GM12878 (cell line): ENCODE data around the gene FICD. TPM values are rescaled to one million over a fixed set of nuclear protein-coding genes. Genes with fewer than 3 reads are reported as not detected.

ENCODE experiments used
- ATAC-seq: fragments of 200-7000 bp; cut with Tn5 transposase; 3 replicates; pipeline ENCODE4 v1.9.1; 2020; ENCODE audit warnings: mild to moderate bottlenecking, moderate library complexity
- BruUV-seq: library from RNA; stranded (reverse); fragments of 400-500 nt; replicated peaks from 2 replicates; lab custom pipeline; 2021; lab: Mats Ljungman, UMichigan
- CTCF ChIA-PET: fragments of 300-600 bp; sonication (Branson Sonifier 250); formaldehyde crosslinking; extraction: SDS; loops from one replicate; lab custom pipeline; 2021; ENCODE audit warnings: inconsistent platforms; lab: Yijun Ruan, JAX
- POLR2A ChIA-PET: fragments of 350-600 bp; formaldehyde crosslinking; extraction: SDS; loops from one replicate; lab custom pipeline; 2021; ENCODE audit warnings: inconsistent platforms; lab: Charles Lee
- RAD21 ChIA-PET: fragments of 300-600 bp; sonication (Branson Sonifier 250); formaldehyde crosslinking; loops from one replicate; lab custom pipeline; 2023; ENCODE audit warnings: antibody characterized with exemption; ENCODE audit not compliant: unreplicated experiment; lab: Charles Lee
- SMC1A ChIA-PET: fragments of 300-600 bp; sonication (Branson Sonifier 250); formaldehyde crosslinking; loops from one replicate; lab custom pipeline; 2023; ENCODE audit not compliant: unreplicated experiment, uncharacterized antibody; lab: Charles Lee
- DNase-seq: peaks from one replicate; pipeline ENCODE4 v3.0.0-alpha.2; 2011; ENCODE audit warnings: low read depth, low spot score
- FAIRE-seq: peaks from 3 replicates; lab custom pipeline; 2011; peaks lifted over from hg19 to GRCh38; lab: Jason Lieb, UNC
- H2AFZ ChIP-seq: 2 replicates; pipeline ENCODE4 v1.6.0; 2011; ENCODE audit warnings: low read depth, low read length, control low read depth; ENCODE audit not compliant: control insufficient read depth
- H3K27ac ChIP-seq: 2 replicates; pipeline ENCODE4 v1.5.1; 2011; ENCODE audit warnings: control low read depth; ENCODE audit not compliant: control insufficient read depth, insufficient read depth
- H3K27me3 ChIP-seq, 2 experiments: replicated peaks in 1 of 2; 2 replicates each; pipeline versions ENCODE4 v1.6.0 to v1.6.1; 2011; ENCODE audit warnings: low read length in 1 of 2; ENCODE audit not compliant: control insufficient read depth in 2 of 2, insufficient read depth in 2 of 2
- H3K36me3 ChIP-seq, 2 experiments: 2 replicates each; pipeline ENCODE4 v1.5.1; 2011; ENCODE audit warnings: low read length in 1 of 2; ENCODE audit not compliant: control insufficient read depth in 2 of 2, insufficient read depth in 2 of 2
- H3K4me1 ChIP-seq: 2 replicates; pipeline ENCODE4 v1.6.1; 2011; ENCODE audit warnings: mild to moderate bottlenecking, low read length, moderate library complexity, mixed read lengths; ENCODE audit not compliant: control insufficient read depth, insufficient read depth
- H3K4me2 ChIP-seq: 2 replicates; pipeline ENCODE4 v1.6.0; 2011; ENCODE audit warnings: control low read depth; ENCODE audit not compliant: control insufficient read depth, insufficient read depth
- H3K4me3 ChIP-seq: fragments of 200-600 bp; sonication (generic); 2 replicates; pipeline ENCODE4 v1.5.1; 2016
- H3K79me2 ChIP-seq: 2 replicates; pipeline ENCODE4 v1.6.0; 2011; ENCODE audit warnings: low read length; ENCODE audit not compliant: control insufficient read depth, insufficient read depth
- H3K9ac ChIP-seq: 2 replicates; pipeline ENCODE4 v1.8.0; 2011; ENCODE audit warnings: low read length, control low read depth, mixed read lengths; ENCODE audit not compliant: control insufficient read depth, insufficient read depth
- H3K9me3 ChIP-seq: replicated peaks from 3 replicates; pipeline ENCODE4 v1.5.1; 2011; ENCODE audit warnings: mild to moderate bottlenecking, low read length; ENCODE audit not compliant: control insufficient read depth, insufficient read depth
- H4K20me1 ChIP-seq: 2 replicates; pipeline ENCODE4 v1.6.0; 2011; ENCODE audit not compliant: control insufficient read depth, insufficient read depth
- BCLAF1 ChIP-seq: fragments of 450-650 bp; IDR thresholded peaks from 2 replicates; pipeline ENCODE4 v1.6.1; 2017; ENCODE audit warnings: antibody characterized with exemption, mild to moderate bottlenecking, moderate library complexity
- CBX3 ChIP-seq: fragments of 200-600 bp; sonication (generic); IDR thresholded peaks from 2 replicates; pipeline ENCODE4 v1.6.1; 2016; ENCODE audit warnings: low read depth, borderline replicate concordance
- E2F8 ChIP-seq: fragments of 450-650 bp; IDR thresholded peaks from 2 replicates; pipeline ENCODE4 v1.6.1; 2018; ENCODE audit warnings: mild to moderate bottlenecking, low read depth, moderate library complexity; ENCODE audit not compliant: partially characterized antibody
- EP300 ChIP-seq, 2 experiments: fragments of 150-350 bp in 1 of 2; IDR thresholded peaks; 2 replicates each; pipeline ENCODE4 v1.6.1; 2011 to 2012; ENCODE audit warnings: low read depth in 2 of 2, low read length in 2 of 2, borderline replicate concordance in 1 of 2, improper control_type of control experiment in 1 of 2, inconsistent platforms in 1 of 2; ENCODE audit not compliant: control insufficient read depth in 1 of 2
- IKZF1 ChIP-seq: fragments of 450-650 bp; conservative IDR thresholded peaks from 2 replicates; pipeline ENCODE4 v1.6.1; 2017; ENCODE audit warnings: antibody characterized with exemption, mild to moderate bottlenecking
- KAT2A ChIP-seq: conservative IDR thresholded peaks from 2 replicates; pipeline ENCODE4 v1.6.1; 2011; ENCODE audit warnings: low read depth, low read length; ENCODE audit not compliant: control insufficient read depth
- MEF2A ChIP-seq: IDR thresholded peaks from 2 replicates; pipeline ENCODE4 v1.6.1; 2011; ENCODE audit warnings: low read depth, mild to moderate bottlenecking, low read length, moderate library complexity; ENCODE audit not compliant: insufficient read depth
- MYC ChIP-seq: IDR thresholded peaks from 2 replicates; pipeline ENCODE4 v1.6.1; 2011; ENCODE audit warnings: mild to moderate bottlenecking, low read length, moderate library complexity, inconsistent platforms; ENCODE audit not compliant: insufficient read depth, insufficient replicate concordance, insufficient read length, severe bottlenecking
- NBN ChIP-seq: fragments of 450-650 bp; IDR thresholded peaks from 2 replicates; pipeline ENCODE4 v1.6.1; 2016
- NFIC ChIP-seq: IDR thresholded peaks from 2 replicates; pipeline ENCODE4 v1.6.1; 2012; ENCODE audit warnings: low read depth, mild to moderate bottlenecking, inconsistent platforms, low read length, moderate library complexity
- SMAD1 ChIP-seq: fragments of 450-650 bp; IDR thresholded peaks from 2 replicates; pipeline ENCODE4 v1.6.1; 2018; ENCODE audit warnings: mild to moderate bottlenecking, low read depth; ENCODE audit not compliant: partially characterized antibody
- SRF ChIP-seq, 2 experiments: IDR thresholded peaks; 2 replicates each; pipeline ENCODE4 v1.6.1; 2011; ENCODE audit warnings: low read depth in 2 of 2, low read length in 2 of 2, mild to moderate bottlenecking in 1 of 2, moderate library complexity in 1 of 2
- SUPT20H ChIP-seq: IDR thresholded peaks from 2 replicates; pipeline ENCODE4 v1.6.1; 2011; ENCODE audit warnings: low read depth, mild to moderate bottlenecking, low read length, moderate library complexity, borderline replicate concordance; ENCODE audit not compliant: control insufficient read depth
- TARDBP ChIP-seq: IDR thresholded peaks from 2 replicates; pipeline ENCODE4 v1.6.1; 2016; ENCODE audit warnings: borderline replicate concordance
- TCF12 ChIP-seq: IDR thresholded peaks from 2 replicates; pipeline ENCODE4 v1.6.1; 2011; ENCODE audit warnings: low read depth, mild to moderate bottlenecking, low read length
- USF1 ChIP-seq: IDR thresholded peaks from 2 replicates; pipeline ENCODE4 v1.6.1; 2011; ENCODE audit warnings: borderline replicate concordance, low read depth, mild to moderate bottlenecking, moderate library complexity, mixed read lengths, low read length; ENCODE audit not compliant: insufficient read depth; ENCODE audit errors: extremely low read length
- ZNF207 ChIP-seq: fragments of 450-650 bp; IDR thresholded peaks from 2 replicates; pipeline ENCODE4 v1.6.1; 2014; ENCODE audit warnings: antibody characterized with exemption, mild to moderate bottlenecking, borderline replicate concordance
- WGBS: methylation state at CpG from one replicate; pipeline ENCODE4 v1.1.6; 2016; ENCODE audit warnings: low lambda C conversion rate; ENCODE audit not compliant: insufficient replicate concordance, insufficient coverage; ENCODE audit errors: missing lambda C conversion rate; 5-methylcytosine and 5-hydroxymethylcytosine counted together
- in situ Hi-C: fragments of 300-500 bp; cut with MboI; formaldehyde crosslinking; loops from 9 replicates; pipeline ENCODE4 v1.14.3; 2018; ENCODE audit warnings: mixed read lengths
- intact Hi-C: fragments of 100-400 bp; cut with micrococcal nuclease; formaldehyde crosslinking; loops from one replicate; pipeline ENCODE4 v1.14.2; 2022; ENCODE audit not compliant: unreplicated experiment
- polyA plus RNA-seq, 11 experiments: library from polyadenylated mRNA; depleted of rRNA in 4 of 11; unstranded in 6 of 11; stranded (reverse) in 5 of 11; fragments of >200 nt; fragmentation: Nextera tagmentation in 4 of 11; fragmentation: Illumina TruSeq in 1 of 11; extraction: Ambion mirVana in 4 of 11; extraction: Trizol in 1 of 11; gene quantifications; 1 replicate in 1 of 11; 2 replicates in 10 of 11; pipeline versions ENCODE4 v1.2.1 to v1.2.3, GENCODE V29; 2011 to 2016; ENCODE audit warnings: inconsistent platforms in 2 of 11, missing spikeins in 2 of 11, low read depth in 1 of 11
- total RNA-seq, 4 experiments: library from RNA; depleted of rRNA in 3 of 4; stranded (reverse); fragments of >200 nt in 3 of 4; fragmentation: Illumina TruSeq in 1 of 4; extraction: Trizol in 1 of 4; gene quantifications; 2 replicates each; pipeline versions ENCODE4 v1.2.1 to v1.2.3, GENCODE V29; 2013 to 2021

The FICD gene
- total and polyA plus RNA-seq, 10 of the 15 experiments (the other 5 are each of a cell fraction or from before 2014, with no cell fraction given), result 1.1 to 9.4 (median 4.3) TPM

GRCh38 chr12:108502922-108503321 is 12.2 kb upstream of the FICD start (continued):
- no peak for TF ChIP-seq CBX3

- 74% methylated on average over 7 of the region's 7 CpGs for WGBS
- DNase-seq, result no peak
- no peak overlapping the region for H3K4me2 ChIP-seq
- no peak overlapping the region for H3K27ac ChIP-seq
- no peaks in the 10 kb centered on the region for H3K79me2 ChIP-seq
- no peak overlapping the region for H2AFZ ChIP-seq
- no peak for ATAC-seq
- FAIRE-seq, result no peak
- H3K4me1 ChIP-seq, result 0 out of 2 replicates have a peak, but pooled peaks cover 5% of the 10 kb centered on the region
- ChIA-PET RAD21 (no interaction called here), SMC1A (no interaction called here), CTCF (no interaction called here), POLR2A (no interaction called here)
- in situ Hi-C loops, result loop anchor here (25.0 kb wide), 1 partner anchor 818 kb away; the partner anchor contains the start of gene PWP1
- BruUV-seq, result no TSS peak
- H3K36me3 ChIP-seq, result no peaks in the 10 kb centered on the region
- H3K4me3 ChIP-seq, result no peak overlapping the region
- intact Hi-C loops, result no loop called here
- no peaks in the 10 kb centered on the region for H4K20me1 ChIP-seq
- no peak overlapping the region for H3K9ac ChIP-seq
- peaks cover 11% of the 10 kb centered on the region for H3K9me3 ChIP-seq
- no peaks in the 10 kb centered on the region for H3K27me3 ChIP-seq
- TF ChIP-seq SRF (IDR thresholded peaks at IDR 0.05; ENCODE audit: low read depth in 2 of 2, low read length in 2 of 2), result no peak
- no peak for TF ChIP-seq TARDBP
- TF ChIP-seq TCF12, result no peak
- no peak for TF ChIP-seq IKZF1
- TF ChIP-seq MEF2A, result no peak
- no peak for TF ChIP-seq ZNF207
- no peak for TF ChIP-seq EP300 (IDR thresholded peaks at IDR 0.05; ENCODE audit: borderline replicate concordance in 1 of 2, control insufficient read depth in 1 of 2, low read depth in 2 of 2, low read length in 2 of 2)
- TF ChIP-seq BCLAF1, result no peak
- TF ChIP-seq SMAD1, result no peak
- no peak for TF ChIP-seq KAT2A
- TF ChIP-seq E2F8, result no peak
- no peak for TF ChIP-seq USF1
- TF ChIP-seq NFIC, result no peak
- no peak for TF ChIP-seq MYC
- no peak for TF ChIP-seq SUPT20H
- TF ChIP-seq NBN, result no peak
Measured at GRCh38 chr12:108505129-108505528, 9.9 kb upstream of the FICD start.
